HG02642 (cell line): ENCODE data around the gene CCDC116.
"Not testable (repeated sequence)": the region's sequence is repeated elsewhere in the genome, so short reads cannot be mapped to it uniquely, and the experiment has no call there.

Experiments used
- ATAC-seq: cut with Tn5 transposase; IDR thresholded peaks from one replicate; pipeline ENCODE4 v1.9.1; 2021; ENCODE audit warnings: mild to moderate bottlenecking; ENCODE audit not compliant: unreplicated experiment, poor library complexity

Gene CCDC116

DNA sequence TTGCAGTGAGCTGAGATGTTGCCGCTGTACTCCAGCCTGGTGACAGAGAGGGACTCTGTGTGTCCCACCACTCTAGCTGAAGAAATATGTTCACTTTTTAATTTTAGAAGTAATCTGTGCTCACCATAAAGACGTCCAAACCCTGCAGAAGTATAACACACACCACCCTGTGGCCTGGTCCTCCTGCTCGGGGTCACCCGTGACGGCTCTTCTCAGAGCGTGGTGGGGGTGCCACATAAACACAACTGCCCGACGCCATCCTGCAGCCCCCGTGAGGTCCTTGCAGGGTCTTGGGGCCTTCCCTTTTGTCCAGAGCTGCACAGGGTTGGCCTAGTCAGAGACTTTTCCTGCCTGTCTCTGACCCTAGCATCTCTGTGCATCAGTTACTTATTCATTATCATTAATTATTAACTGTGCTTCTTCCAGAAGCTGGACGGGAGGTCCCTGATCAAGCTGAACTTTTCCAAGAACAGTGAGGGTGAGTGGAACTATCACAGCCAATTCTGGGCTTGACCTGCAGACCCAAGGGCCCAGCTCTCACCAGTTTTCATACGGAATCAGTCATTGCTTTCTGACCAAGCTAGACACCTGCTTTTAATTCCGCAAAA, 42.2 kb downstream of the CCDC116 start:
- no peak for ATAC-seq

GRCh38 chr22:21677606-21678443, 45.3 kb downstream of the CCDC116 start:
- no peak for ATAC-seq

GRCh38 chr22:21678842-21679241, 46.3 kb downstream of the CCDC116 start:
- ATAC-seq = not testable (repeated sequence)

- no peak for ATAC-seq
These were observed 46.8 kb downstream of the CCDC116 start for GRCh38 chr22:21679383-21679782.

- ATAC-seq = no peak
These were observed 48.4 kb downstream of the CCDC116 start for GRCh38 chr22:21680830-21681565.

DNA sequence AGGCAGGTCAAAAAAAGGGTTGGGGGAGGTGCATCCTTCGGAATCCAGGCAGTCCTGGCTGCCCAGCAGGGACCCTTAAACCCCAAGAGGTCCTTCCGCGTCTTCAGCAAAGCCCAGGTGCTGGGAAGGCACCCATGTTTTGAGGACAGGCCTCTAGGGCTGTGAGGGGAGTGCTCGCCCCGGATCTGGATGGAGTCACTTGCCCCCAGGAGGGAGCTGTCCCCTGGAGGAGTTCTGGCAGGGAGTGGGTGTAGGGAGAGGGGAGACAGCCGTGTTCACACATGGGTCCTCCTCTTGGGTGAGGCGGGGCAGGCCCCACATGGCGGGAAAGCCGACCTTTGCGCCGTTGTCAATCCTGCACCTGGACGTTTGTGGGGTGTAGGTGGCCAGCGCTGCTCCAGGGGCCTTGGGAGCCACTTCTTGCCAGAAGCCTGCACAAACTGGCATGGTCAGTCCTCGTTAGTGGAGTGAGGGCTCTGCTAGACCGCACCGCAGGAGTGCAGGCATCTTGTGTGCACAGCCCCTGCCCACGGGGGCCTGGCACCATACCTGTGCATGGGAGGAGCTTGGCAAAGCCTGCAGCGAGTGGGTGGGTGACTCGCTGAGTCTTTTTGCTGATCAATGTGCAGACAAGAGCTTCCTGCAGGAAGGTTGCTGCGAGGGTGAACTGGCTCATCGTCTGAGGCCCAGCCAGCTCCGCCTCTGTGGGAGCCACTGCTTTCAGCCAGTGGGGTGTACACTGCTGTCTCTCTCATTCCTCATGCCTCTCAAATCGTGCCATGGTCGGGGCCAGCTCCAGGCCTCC, 49.2 kb downstream of the CCDC116 start:
- ATAC-seq = no peak

GRCh38 chr22:21682385-21683175, 50.0 kb downstream of the CCDC116 start:
- ATAC-seq = no peak

DNA sequence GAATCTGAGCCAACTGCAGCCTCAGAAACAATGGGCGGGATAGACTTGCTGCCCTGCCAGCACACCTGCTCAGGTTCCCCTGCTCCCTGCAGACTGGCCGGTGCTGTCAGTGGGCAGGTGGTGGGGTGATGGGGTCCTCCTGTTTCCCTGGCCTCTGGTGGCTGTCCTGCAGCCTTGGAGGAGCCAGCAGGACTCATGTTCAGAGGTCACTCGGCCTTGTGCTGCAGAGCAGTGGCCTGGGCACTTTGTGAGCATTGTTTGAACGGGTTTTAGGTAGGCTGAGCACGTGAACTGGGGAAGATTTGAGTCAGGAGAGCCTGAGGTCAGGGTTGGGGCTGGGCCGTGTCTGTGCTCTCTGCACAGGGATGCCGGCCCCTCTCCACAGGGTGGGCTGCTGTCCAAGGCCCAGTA, 50.8 kb downstream of the CCDC116 start:
- ATAC-seq = no peak

GRCh38 chr22:21684492-21685163, 52.1 kb downstream of the CCDC116 start:
- ATAC-seq = no peak

GRCh38 chr22:21685164-21685513, 52.6 kb downstream of the CCDC116 start:
- no peak for ATAC-seq

DNA sequence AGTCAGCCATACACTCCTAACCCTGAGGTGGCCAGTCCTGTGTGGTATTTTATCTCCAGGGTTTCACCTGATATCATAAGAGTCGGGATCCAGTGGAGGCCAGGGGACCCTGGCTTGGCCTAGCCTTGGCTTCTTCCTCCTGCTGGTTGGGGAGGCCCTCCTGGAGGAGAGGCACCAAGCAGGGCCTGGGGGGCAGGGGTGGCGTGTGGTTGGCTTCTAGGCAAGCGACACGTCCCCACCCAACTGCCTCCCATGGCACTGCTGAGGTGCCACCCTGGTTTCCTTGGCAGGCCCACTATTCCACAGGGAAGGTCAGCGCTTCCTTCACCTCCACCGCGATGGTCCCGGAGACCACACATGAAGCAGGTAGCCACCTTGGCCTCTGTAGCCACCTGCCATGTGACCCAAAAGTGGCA, 53.6 kb downstream of the CCDC116 start:
- ATAC-seq = no peak
